Measurements from ENCODE around the gene GKN1.

Gene GKN1

GRCh38 chr2:68970566-68971265 lies 3.7 kb upstream of the GKN1 start:
- H3K4me2 ChIP-seq (ENCODE audit: low read depth, low read length, poor library complexity, severe bottlenecking), result no peak overlapping the region

GRCh38 chr2:68971591-68972231 lies 2.7 kb upstream of the GKN1 start:
- Histone ChIP-seq H3K4me3 (ENCODE audit: low read length, poor library complexity, severe bottlenecking) (no peak overlapping the region), H3K27me3 (ENCODE audit: insufficient read depth, low read length, poor library complexity, severe bottlenecking) (no peaks in the 10 kb centered on the region), H3K4me1 (ENCODE audit: insufficient read depth, low read length, poor library complexity, severe bottlenecking) (no peaks in the 10 kb centered on the region), H2AFZ (ENCODE audit: low read length) (no peak overlapping the region), H3K79me2 (ENCODE audit: insufficient read depth, low read length) (no peaks in the 10 kb centered on the region), H3F3A (ENCODE audit: low read depth) (no peaks in the 10 kb centered on the region), H3K36me3 (ENCODE audit: insufficient read depth, low read length) (no peaks in the 10 kb centered on the region), H3K4me2 (ENCODE audit: low read depth, low read length, poor library complexity, severe bottlenecking) (no peak overlapping the region), H3K9me3 (ENCODE audit: insufficient read depth, low read depth, low read length) (no peaks in the 10 kb centered on the region), H3K9ac (ENCODE audit: low read depth, low read length, poor library complexity, severe bottlenecking) (no peak overlapping the region), H3K9me2 (replicated peaks; ENCODE audit: low read depth, low read length) (no peaks in the 10 kb centered on the region), H4K20me1 (ENCODE audit: insufficient read depth, low read length, poor library complexity, severe bottlenecking) (no peaks in the 10 kb centered on the region)
- TF ChIP-seq CTCF (conservative IDR thresholded peaks at IDR 0.05; ENCODE audit: low read length) (no peak), EZH2phosphoT487 (IDR thresholded peaks at IDR 0.05; ENCODE audit: borderline replicate concordance) (no peak)

More at GRCh38 chr2:68970566-68971265, 3.7 kb upstream of the GKN1 start:
- Histone ChIP-seq H3K9me2 (replicated peaks; ENCODE audit: low read depth, low read length) (no peaks in the 10 kb centered on the region), H3K79me2 (ENCODE audit: insufficient read depth, low read length) (no peaks in the 10 kb centered on the region), H3F3A (ENCODE audit: low read depth) (no peaks in the 10 kb centered on the region), H3K9ac (ENCODE audit: low read depth, low read length, poor library complexity, severe bottlenecking) (no peak overlapping the region), H3K36me3 (ENCODE audit: insufficient read depth, low read length) (no peaks in the 10 kb centered on the region), H3K27me3 (ENCODE audit: insufficient read depth, low read length, poor library complexity, severe bottlenecking) (no peaks in the 10 kb centered on the region), H4K20me1 (ENCODE audit: insufficient read depth, low read length, poor library complexity, severe bottlenecking) (no peaks in the 10 kb centered on the region), H3K4me1 (ENCODE audit: insufficient read depth, low read length, poor library complexity, severe bottlenecking) (no peaks in the 10 kb centered on the region), H2AFZ (ENCODE audit: low read length) (no peak overlapping the region), H3K9me3 (ENCODE audit: insufficient read depth, low read depth, low read length) (no peaks in the 10 kb centered on the region), H3K4me3 (ENCODE audit: low read length, poor library complexity, severe bottlenecking) (no peak overlapping the region)
- TF ChIP-seq CTCF (conservative IDR thresholded peaks at IDR 0.05; ENCODE audit: low read length) (no peak), EZH2phosphoT487 (IDR thresholded peaks at IDR 0.05; ENCODE audit: borderline replicate concordance) (no peak)

GRCh38 chr2:68974946-68975665 lies 670 bp downstream of the GKN1 start:
- Histone ChIP-seq H3K4me2 (ENCODE audit: low read depth, low read length, poor library complexity, severe bottlenecking) (no peak overlapping the region), H3K4me1 (ENCODE audit: insufficient read depth, low read length, poor library complexity, severe bottlenecking) (no peaks in the 10 kb centered on the region), H3K27me3 (ENCODE audit: insufficient read depth, low read length, poor library complexity, severe bottlenecking) (no peaks in the 10 kb centered on the region), H3K9me3 (ENCODE audit: insufficient read depth, low read depth, low read length) (no peaks in the 10 kb centered on the region), H2AFZ (ENCODE audit: low read length) (no peak overlapping the region), H3K79me2 (ENCODE audit: insufficient read depth, low read length) (no peaks in the 10 kb centered on the region), H4K20me1 (ENCODE audit: insufficient read depth, low read length, poor library complexity, severe bottlenecking) (no peaks in the 10 kb centered on the region), H3K9me2 (replicated peaks; ENCODE audit: low read depth, low read length) (no peaks in the 10 kb centered on the region), H3K9ac (ENCODE audit: low read depth, low read length, poor library complexity, severe bottlenecking) (no peak overlapping the region), H3K36me3 (ENCODE audit: insufficient read depth, low read length) (no peaks in the 10 kb centered on the region), H3F3A (ENCODE audit: low read depth) (no peaks in the 10 kb centered on the region), H3K4me3 (ENCODE audit: low read length, poor library complexity, severe bottlenecking) (no peak overlapping the region)
- TF ChIP-seq CTCF (conservative IDR thresholded peaks at IDR 0.05; ENCODE audit: low read length) (no peak), EZH2phosphoT487 (IDR thresholded peaks at IDR 0.05; ENCODE audit: borderline replicate concordance) (no peak)

All from Loucy (cell line).